ENCODE results near the gene PPM1K. TPM values are rescaled to one million over a fixed set of nuclear protein-coding genes. Genes with fewer than 3 reads are reported as not detected.
A peak's percentile ranks its signal among the peaks of the same experiment; 100 is the strongest.

PPM1K gene
- total and polyA plus RNA-seq, 9 of the 15 experiments (the other 6 are each of a cell fraction or from before 2014, with no cell fraction given): 8.2 to 18.0 (median 10.5) TPM

- TF ChIP-seq HNRNPLL (IDR thresholded peaks at IDR 0.05; ENCODE audit: low read depth, low read length, poor library complexity, severe bottlenecking) (peak; percentile 38), MLX (CRISPR knock-in tag; conservative IDR thresholded peaks at IDR 0.05) (no peak), ZKSCAN8 (CRISPR knock-in tag; IDR thresholded peaks at IDR 0.05) (no peak), GABPB1 (CRISPR knock-in tag; IDR thresholded peaks at IDR 0.05) (no peak), ZKSCAN1 (IDR thresholded peaks at IDR 0.05; ENCODE audit: low read depth, low read length) (no peak), HMG20B (CRISPR knock-in tag; IDR thresholded peaks at IDR 0.05) (no peak), CBFB (CRISPR knock-in tag; IDR thresholded peaks at IDR 0.05) (no peak), MYC (IDR thresholded peaks at IDR 0.05; ENCODE audit: low read depth, low read length) (no peak; the same call in 1 of the 2 replicates), MYC (CRISPR knock-in tag; IDR thresholded peaks at IDR 0.05; ENCODE audit: borderline replicate concordance, low read depth) (no peak), PHTF2 (CRISPR knock-in tag; IDR thresholded peaks at IDR 0.05) (no peak), ZBTB40 (IDR thresholded peaks at IDR 0.05) (no peak; the same call in 1 of the 2 replicates), ZBTB40 (CRISPR knock-in tag; IDR thresholded peaks at IDR 0.05) (no peak), ZNF609 (CRISPR knock-in tag; IDR thresholded peaks at IDR 0.05; ENCODE audit: borderline replicate concordance) (no peak)
Observed at GRCh38 chr4:88284439-88285234, at the start of gene PPM1K (continued).
